ENCODE data around the gene RUNX3.
"Not testable (repeated sequence)": the region's sequence is repeated elsewhere in the genome, so short reads cannot be mapped to it uniquely, and the experiment has no call there.

RUNX3 gene

GRCh38 chr1:24899581-24900485 is 30.2 kb downstream of the RUNX3 start:
- DNase-seq, result no peak

- DNase-seq, result no peak
These were observed 31.1 kb downstream of the RUNX3 start for GRCh38 chr1:24898909-24899439.

GRCh38 chr1:24898152-24898908 is 31.7 kb downstream of the RUNX3 start:
- DNase-seq, result no peak

- no peak for DNase-seq
These were observed 32.6 kb downstream of the RUNX3 start for GRCh38 chr1:24897263-24898151.

- DNase-seq, result no peak
These were observed 33.3 kb downstream of the RUNX3 start for GRCh38 chr1:24896596-24897262.

- no peak for DNase-seq
These were observed 33.9 kb downstream of the RUNX3 start for GRCh38 chr1:24896176-24896575.

- no peak for DNase-seq
These were observed 34.6 kb downstream of the RUNX3 start for GRCh38 chr1:24895511-24895910.

GRCh38 chr1:24894002-24894401 is 36.1 kb downstream of the RUNX3 start:
- DNase-seq, result no peak

- DNase-seq, result no peak
These were observed 36.6 kb downstream of the RUNX3 start for GRCh38 chr1:24893431-24893830.

- no peak for DNase-seq
These were observed 37.6 kb downstream of the RUNX3 start for GRCh38 chr1:24892188-24893153.

GRCh38 chr1:24891367-24891766 is 38.7 kb downstream of the RUNX3 start:
- not testable (repeated sequence) for DNase-seq

GRCh38 chr1:24890887-24891286 is 39.2 kb downstream of the RUNX3 start:
- no peak for DNase-seq

- no peak for DNase-seq
These were observed 41.0 kb downstream of the RUNX3 start for GRCh38 chr1:24888971-24889676.

GRCh38 chr1:24888061-24888970 is 41.8 kb downstream of the RUNX3 start:
- DNase-seq, result no peak

GRCh38 chr1:24886241-24886640 is 43.8 kb downstream of the RUNX3 start:
- no peak for DNase-seq

- no peak for DNase-seq
These were observed 45.3 kb downstream of the RUNX3 start for GRCh38 chr1:24884751-24885150.

- no peak for DNase-seq
These were observed 49.0 kb downstream of the RUNX3 start for GRCh38 chr1:24881034-24881433.

- no peak for DNase-seq
These were observed 51.0 kb downstream of the RUNX3 start for GRCh38 chr1:24878775-24879742.

Data from NCI-H1105 treated with DMSO at 0.1 percent for 48 hours (cell line).